PC-3 (cell line): ENCODE data around the gene TSEN54. TPM values are rescaled to one million over a fixed set of nuclear protein-coding genes. Genes with fewer than 3 reads are reported as not detected.
A peak's percentile ranks its signal among the peaks of the same experiment; 100 is the strongest.

Experiments used
- ATAC-seq: fragments of 200-7000 bp; cut with Tn5 transposase; 2 replicates; pipeline ENCODE4 v1.9.1; 2020; ENCODE audit warnings: mild to moderate bottlenecking, moderate library complexity
- BruUV-seq: library from RNA; stranded (reverse); fragments of 400-500 nt; replicated peaks from 2 replicates; lab custom pipeline; 2021; lab: Mats Ljungman, UMichigan
- CTCF ChIA-PET: fragments of 300-600 bp; sonication (Branson Sonifier 250); formaldehyde crosslinking; loops from one replicate; lab custom pipeline; 2022; ENCODE audit warnings: antibody characterized with exemption; lab: Charles Lee
- POLR2A ChIA-PET: fragments of 300-600 bp; sonication (Branson Sonifier 250); formaldehyde crosslinking; loops from one replicate; lab custom pipeline; 2022; ENCODE audit warnings: antibody characterized with exemption; ENCODE audit not compliant: unreplicated experiment; lab: Charles Lee
- DNase-seq: peaks from one replicate; pipeline ENCODE4 v3.0.0-alpha.2; 2015
- H2AFZ ChIP-seq: fragments of 300-600 bp; sonication (generic); 2 replicates; pipeline ENCODE4 v1.6.0; 2016; ENCODE audit warnings: antibody characterized with exemption, low read length
- H3F3A ChIP-seq: fragments of 300-600 bp; sonication (generic); one replicate; pipeline ENCODE4 v1.6.0; 2017; ENCODE audit warnings: antibody characterized with exemption, low read length, control low read depth, mild to moderate bottlenecking; ENCODE audit not compliant: unreplicated experiment
- H3K27ac ChIP-seq: fragments of 300-600 bp; sonication (generic); 2 replicates; pipeline ENCODE4 v1.5.1; 2016; ENCODE audit warnings: mild to moderate bottlenecking, low read length
- H3K27me3 ChIP-seq: fragments of 300-600 bp; sonication (generic); 2 replicates; pipeline ENCODE4 v1.6.1; 2016; ENCODE audit warnings: low read length, mixed read lengths
- H3K36me3 ChIP-seq: fragments of 300-600 bp; sonication (generic); 2 replicates; pipeline ENCODE4 v1.6.1; 2016; ENCODE audit warnings: low read depth, mixed run types, low read length, mixed read lengths
- H3K4me1 ChIP-seq: fragments of 300-600 bp; sonication (generic); 2 replicates; pipeline ENCODE4 v1.5.1; 2016; ENCODE audit warnings: low read length; ENCODE audit not compliant: insufficient read depth
- H3K4me2 ChIP-seq: fragments of 300-600 bp; sonication (generic); 2 replicates; pipeline ENCODE4 v1.6.0; 2016; ENCODE audit warnings: low read length
- H3K4me3 ChIP-seq: fragments of 300-600 bp; sonication (generic); 2 replicates; pipeline ENCODE4 v1.5.1; 2016; ENCODE audit warnings: mild to moderate bottlenecking, low read length, mixed read lengths
- H3K79me2 ChIP-seq: fragments of 300-600 bp; sonication (generic); 2 replicates; pipeline ENCODE4 v1.6.1; 2017; ENCODE audit warnings: low read length, mixed read lengths
- H3K9ac ChIP-seq: fragments of 300-600 bp; sonication (generic); 2 replicates; pipeline ENCODE4 v1.6.0; 2016; ENCODE audit warnings: mild to moderate bottlenecking, low read length
- H3K9me2 ChIP-seq: fragments of 300-600 bp; sonication (generic); replicated peaks from 2 replicates; pipeline ENCODE4 v1.6.1; 2016; ENCODE audit warnings: mixed run types, low read length, mixed read lengths
- H3K9me3 ChIP-seq: fragments of 300-600 bp; sonication (generic); 2 replicates; pipeline ENCODE4 v1.6.1; 2016; ENCODE audit warnings: low read length, mixed read lengths
- H4K20me1 ChIP-seq: fragments of 300-600 bp; sonication (generic); 2 replicates; pipeline ENCODE4 v1.6.1; 2016; ENCODE audit warnings: low read length, mixed read lengths
- CTCF ChIP-seq: fragments of 300-600 bp; sonication (generic); conservative IDR thresholded peaks from 2 replicates; pipeline ENCODE4 v1.5.1; 2017; ENCODE audit warnings: antibody characterized with exemption, low read depth, mild to moderate bottlenecking, low read length
- EZH2 ChIP-seq: fragments of 300-600 bp; sonication (generic); IDR thresholded peaks from one replicate; pipeline ENCODE4 v1.6.1; 2017; ENCODE audit warnings: antibody characterized with exemption, mild to moderate bottlenecking, low read length; ENCODE audit not compliant: unreplicated experiment
- EZH2phosphoT487 ChIP-seq: fragments of 300-600 bp; sonication (generic); IDR thresholded peaks from 2 replicates; pipeline ENCODE4 v1.6.1; 2018; ENCODE audit warnings: mild to moderate bottlenecking, antibody characterized with exemption, low read length, borderline replicate concordance
- intact Hi-C: fragments of 100-400 bp; cut with micrococcal nuclease; formaldehyde crosslinking; loops from 2 replicates; pipeline ENCODE4 v1.9.0; 2023
- total RNA-seq: library from RNA; depleted of rRNA; stranded (reverse); fragments of >200 nt; gene quantifications from 2 replicates; pipeline ENCODE4 v1.2.3, GENCODE V29; 2014

Gene TSEN54
- total RNA-seq, 1 experiment from 2014 or later = 61.6 TPM

- no peaks in the 10 kb centered on the region for H3K9me3 ChIP-seq
- no peaks in the 10 kb centered on the region for H3F3A ChIP-seq
- H3K9me2 ChIP-seq = no peaks in the 10 kb centered on the region
- no peak overlapping the region for H3K4me2 ChIP-seq
- no peak overlapping the region for H3K27ac ChIP-seq
- no peaks in the 10 kb centered on the region for H3K79me2 ChIP-seq
- TF ChIP-seq EZH2phosphoT487 (no peak), EZH2 (no peak), CTCF (no peak)
- H3K4me3 ChIP-seq = no peak overlapping the region
- DNase-seq (no peak), ATAC-seq (no peak)
- no peak overlapping the region for H3K9ac ChIP-seq
- intact Hi-C loops = no loop called here
- no peak overlapping the region for H2AFZ ChIP-seq
- ChIA-PET POLR2A (interaction anchor here (0.5 kb wide), 1 partner anchor 51 kb away, joined by 3 read pairs; no protein-coding TSS in a partner anchor), CTCF (no interaction called here)
- no peaks in the 10 kb centered on the region for H4K20me1 ChIP-seq
- no peaks in the 10 kb centered on the region for H3K27me3 ChIP-seq
- peaks cover 22% of the 10 kb centered on the region; the same call in 1 of the 2 replicates for H3K36me3 ChIP-seq
- no peaks in the 10 kb centered on the region for H3K4me1 ChIP-seq
- BruUV-seq = TSS peak; percentile 38
Observed at GRCh38 chr17:75499313-75500022, 16.9 kb upstream of the TSEN54 start.

DNA sequence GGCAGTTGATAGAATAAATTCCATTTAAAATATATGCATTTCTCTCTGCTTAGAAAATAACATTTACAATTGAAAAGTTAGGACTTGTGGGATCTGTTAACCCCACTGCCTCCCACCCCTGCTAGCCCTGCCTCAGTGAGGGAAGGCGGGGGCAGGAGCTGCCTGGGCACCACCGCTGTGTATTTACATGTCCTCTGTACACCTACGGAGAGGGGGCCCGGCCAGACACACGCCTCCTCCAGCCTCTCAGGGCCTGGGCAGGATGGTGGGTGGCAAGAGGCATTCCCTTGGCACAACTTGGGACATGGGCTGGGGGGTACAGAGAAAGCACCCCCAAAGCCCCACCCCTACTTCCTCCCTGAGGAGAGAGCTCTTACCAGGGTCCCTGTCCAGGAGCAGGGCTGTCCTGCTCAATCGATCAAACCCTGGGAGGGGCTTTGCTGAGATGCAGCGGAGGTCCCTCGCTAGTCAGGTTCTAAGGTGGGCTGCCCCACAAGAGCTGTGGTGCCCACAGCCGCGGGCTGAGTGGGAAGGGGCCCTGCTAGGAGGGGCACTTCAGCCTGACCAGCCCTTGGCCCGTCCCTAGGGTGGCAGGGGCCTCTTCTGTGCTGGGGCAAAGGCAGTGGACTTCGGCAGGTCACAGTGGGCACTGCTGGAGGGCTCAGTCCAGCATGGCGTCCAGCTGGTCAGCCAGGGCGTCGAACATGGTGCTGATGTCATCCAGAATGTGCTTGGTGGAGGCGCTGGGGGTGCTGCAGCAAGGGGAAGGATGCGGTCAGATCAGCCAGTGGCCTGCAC lies 15.7 kb upstream of the TSEN54 start:
- ChIA-PET CTCF (no interaction called here), POLR2A (no interaction called here)
- Histone ChIP-seq H3K9ac (no peak overlapping the region), H3K4me3 (no peak overlapping the region), H3K9me2 (no peaks in the 10 kb centered on the region), H2AFZ (no peak overlapping the region), H3K27ac (no peak overlapping the region), H3K79me2 (no peaks in the 10 kb centered on the region), H4K20me1 (no peaks in the 10 kb centered on the region), H3F3A (no peaks in the 10 kb centered on the region), H3K36me3 (peaks cover 22% of the 10 kb centered on the region; the same call in 1 of the 2 replicates), H3K4me2 (no peak overlapping the region), H3K9me3 (no peaks in the 10 kb centered on the region), H3K4me1 (no peaks in the 10 kb centered on the region), H3K27me3 (no peaks in the 10 kb centered on the region)
- TSS peak; percentile 3 for BruUV-seq
- intact Hi-C loops = no loop called here
- ATAC-seq = no peak
- DNase-seq = no peak
- TF ChIP-seq EZH2phosphoT487 = no peak
- no peak for TF ChIP-seq CTCF
- TF ChIP-seq EZH2 = no peak
